ENCODE measurements around the gene STK40. TPM values are rescaled to one million over a fixed set of nuclear protein-coding genes. Genes with fewer than 3 reads are reported as not detected.

Gene STK40, protein sequence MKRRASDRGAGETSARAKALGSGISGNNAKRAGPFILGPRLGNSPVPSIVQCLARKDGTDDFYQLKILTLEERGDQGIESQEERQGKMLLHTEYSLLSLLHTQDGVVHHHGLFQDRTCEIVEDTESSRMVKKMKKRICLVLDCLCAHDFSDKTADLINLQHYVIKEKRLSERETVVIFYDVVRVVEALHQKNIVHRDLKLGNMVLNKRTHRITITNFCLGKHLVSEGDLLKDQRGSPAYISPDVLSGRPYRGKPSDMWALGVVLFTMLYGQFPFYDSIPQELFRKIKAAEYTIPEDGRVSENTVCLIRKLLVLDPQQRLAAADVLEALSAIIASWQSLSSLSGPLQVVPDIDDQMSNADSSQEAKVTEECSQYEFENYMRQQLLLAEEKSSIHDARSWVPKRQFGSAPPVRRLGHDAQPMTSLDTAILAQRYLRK
- total RNA-seq, result 17.4 and 34.5 TPM in 2 replicates

DNA sequence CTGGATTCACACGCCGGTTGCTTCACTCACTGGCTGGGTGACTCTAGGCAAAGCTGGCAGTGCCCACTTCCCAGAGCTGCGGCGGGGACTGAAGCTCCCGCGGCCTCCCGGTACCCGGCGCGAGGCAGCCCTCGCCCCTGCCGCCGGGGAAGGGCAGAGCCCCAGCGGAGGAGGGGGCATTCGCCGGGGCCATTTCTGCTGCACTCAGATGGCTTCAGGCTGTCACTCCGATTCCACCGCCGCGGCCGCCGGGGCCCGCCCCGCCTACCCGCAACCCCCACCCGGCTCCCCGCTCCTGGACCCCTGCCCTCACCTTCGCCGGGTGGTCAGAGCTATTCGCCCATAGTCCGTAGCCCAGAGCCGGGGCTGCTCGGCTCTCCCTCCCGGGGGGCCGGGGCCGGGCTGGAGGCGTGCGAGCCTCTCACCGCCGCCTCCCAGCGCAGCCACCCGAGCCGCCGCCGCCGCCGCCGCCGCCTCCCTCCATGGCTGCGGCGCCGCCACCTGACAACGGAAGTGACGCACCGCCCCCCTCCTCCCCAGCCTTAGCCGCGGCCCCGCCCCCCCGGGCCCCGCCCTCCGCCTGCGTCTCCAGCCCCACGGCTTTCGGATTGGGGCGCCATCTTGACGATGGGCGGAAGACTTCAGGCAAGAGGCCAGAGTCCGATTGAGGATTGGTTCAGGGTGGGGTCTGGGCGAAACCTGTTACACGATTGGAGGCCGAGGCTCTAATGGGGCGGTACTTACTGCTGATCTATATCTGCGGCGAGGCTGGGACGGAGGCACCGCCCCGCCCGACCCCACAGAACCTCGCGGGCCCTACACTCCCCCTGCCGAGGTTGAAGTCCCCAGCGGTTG lies at the start of gene STK40:
Gene STK40, minus strand, starts transcription at position 515 of the 855 bp plus-strand sequence. CDS start 24,592 bp downstream, outside the sequence.
- DNase-seq (ENCODE audit: low read depth), result peak; percentile 97

DNA sequence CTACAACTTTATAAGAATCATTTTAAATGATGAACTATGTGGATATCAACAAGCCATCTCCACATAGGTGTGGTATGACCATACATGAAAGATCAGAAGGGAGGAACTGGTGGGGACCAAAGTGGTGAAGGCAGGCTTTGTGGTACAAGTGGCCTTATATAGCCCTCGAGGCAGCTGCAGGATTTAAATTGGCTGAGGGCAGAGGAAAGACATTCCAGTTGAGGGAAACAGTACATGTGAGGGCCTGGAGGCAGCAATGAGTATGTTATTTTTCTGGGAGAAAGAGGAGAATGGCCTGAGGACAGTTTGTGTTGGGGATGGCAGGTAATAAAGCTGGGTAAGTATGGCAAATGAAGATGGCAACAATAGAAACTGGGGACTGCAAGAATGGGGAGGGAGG lies 47.4 kb upstream of the STK40 start:
- peak; percentile 26 for DNase-seq (ENCODE audit: low read depth)

DNA sequence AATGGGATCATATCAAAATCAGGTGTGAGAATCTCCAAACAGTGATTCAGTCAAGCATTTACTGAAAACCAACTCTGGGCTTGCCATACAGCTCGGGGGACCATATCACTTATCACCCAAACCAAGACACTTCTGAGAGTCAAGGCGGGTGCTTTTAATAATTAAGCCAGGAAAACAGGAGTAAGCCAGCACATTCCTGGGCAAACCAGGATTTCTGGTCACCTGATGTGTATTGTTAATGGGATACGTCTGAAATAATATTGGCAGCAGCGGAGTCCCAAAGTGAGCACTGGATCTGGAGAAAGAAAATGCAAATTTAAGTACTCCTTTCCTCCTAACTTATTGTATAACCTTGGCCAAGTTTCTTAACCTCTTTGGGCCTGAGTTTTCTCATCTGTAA lies 46.9 kb upstream of the STK40 start:
- DNase-seq (ENCODE audit: low read depth), result peak; percentile 85

DNA sequence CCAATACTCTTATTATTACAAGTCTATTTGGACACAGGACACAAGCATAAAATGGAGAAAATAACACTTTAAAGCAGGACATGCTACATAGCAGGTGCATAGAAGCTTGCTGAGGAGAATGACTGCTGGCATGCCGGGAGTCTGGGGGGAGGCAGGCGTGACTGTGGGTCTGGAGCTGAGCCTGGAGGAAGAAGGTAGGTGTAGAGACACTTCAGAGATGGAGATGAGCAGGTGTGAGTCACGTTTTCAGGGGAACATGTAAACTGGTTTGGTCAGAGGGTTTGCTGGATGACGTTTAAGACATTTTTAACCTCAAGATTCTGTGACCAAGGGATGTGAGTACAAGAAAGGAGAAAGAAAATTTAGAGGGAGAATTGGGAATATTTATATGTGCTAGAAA lies 40.1 kb upstream of the STK40 start:
- no peak for DNase-seq (ENCODE audit: low read depth)

DNA sequence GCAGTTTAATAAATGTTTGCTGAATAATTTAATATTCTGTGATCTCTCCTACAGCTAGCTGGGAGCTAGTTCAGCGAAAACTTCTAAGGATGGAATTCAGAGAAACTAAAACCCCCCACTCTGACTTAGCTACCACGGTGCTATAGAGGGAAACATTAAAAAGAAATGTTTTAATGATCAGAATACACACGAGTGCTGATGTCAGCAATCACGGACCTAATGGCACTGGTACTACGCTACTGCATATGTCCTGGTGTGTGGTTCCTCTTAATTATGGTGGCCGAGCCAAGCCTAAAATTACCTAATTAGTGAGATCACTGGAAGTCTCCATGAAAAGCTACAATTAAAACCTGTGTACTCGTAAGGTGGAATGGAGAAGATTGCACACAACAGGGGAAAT lies 35.9 kb upstream of the STK40 start:
- DNase-seq (ENCODE audit: low read depth), result no peak

DNA sequence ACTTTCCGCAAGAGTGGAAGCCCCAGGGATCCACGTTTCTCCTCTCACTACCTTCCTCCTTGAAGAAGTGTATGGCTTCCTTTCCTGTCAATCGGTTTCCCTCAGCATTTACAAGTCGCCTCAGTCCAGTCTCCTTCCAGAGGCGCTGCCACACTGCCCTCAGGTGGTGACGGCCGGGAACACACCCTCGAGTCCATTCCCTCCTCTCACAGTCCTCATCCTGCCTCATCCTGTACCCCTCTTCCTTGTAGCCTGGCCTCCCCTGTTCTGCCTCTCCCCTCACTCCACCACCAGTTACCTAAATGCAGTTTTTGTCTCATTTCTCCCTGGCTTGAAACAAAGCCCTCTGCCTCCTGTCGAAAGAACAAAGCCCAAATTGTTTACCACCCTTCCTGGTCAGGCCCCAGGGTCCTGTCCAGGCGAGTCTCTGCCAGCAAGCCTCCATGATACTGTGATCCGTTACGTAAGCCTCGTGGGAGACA lies 35.2 kb upstream of the STK40 start:
- peak; percentile 72 for DNase-seq (ENCODE audit: low read depth)

DNA sequence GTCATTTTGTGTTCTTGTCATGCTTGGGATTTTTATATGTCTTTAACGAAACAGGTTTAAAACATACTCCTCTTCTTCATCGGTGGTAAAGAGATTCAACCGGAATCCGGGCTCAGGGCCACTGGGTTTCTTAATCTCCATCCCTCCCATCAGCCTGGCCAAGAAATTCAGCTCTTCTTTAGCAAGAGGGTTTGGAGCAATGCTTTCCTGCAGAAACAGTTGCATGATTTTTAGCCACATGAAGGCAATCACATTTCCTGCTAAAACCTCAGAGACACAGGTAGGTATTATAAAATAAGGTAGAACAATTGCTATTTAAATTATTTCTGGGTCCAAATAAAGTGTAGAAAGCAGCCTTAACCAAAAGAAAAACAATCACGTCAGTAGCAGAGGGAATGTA lies 34.7 kb upstream of the STK40 start:
- no peak for DNase-seq (ENCODE audit: low read depth)

DNA sequence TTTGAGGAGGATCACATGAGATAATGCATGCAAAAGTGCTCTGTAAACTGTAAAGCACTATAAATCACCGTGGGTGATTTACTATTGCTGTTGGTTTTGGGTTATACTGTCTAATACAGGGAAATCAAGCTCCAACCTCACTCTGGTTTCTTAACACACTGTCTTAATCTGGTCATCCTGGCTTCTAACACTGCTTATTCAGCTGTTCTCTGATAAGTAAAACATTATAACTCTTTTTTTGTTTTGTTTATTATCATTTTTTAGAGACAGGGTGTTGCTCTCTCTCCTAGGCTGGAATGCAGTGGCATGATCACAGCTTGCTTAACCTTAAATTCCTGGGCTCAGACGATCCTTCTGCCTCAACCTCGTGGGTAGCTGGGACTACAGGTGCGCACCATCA lies 33.8 kb upstream of the STK40 start:
- DNase-seq (ENCODE audit: low read depth), result no peak

DNA sequence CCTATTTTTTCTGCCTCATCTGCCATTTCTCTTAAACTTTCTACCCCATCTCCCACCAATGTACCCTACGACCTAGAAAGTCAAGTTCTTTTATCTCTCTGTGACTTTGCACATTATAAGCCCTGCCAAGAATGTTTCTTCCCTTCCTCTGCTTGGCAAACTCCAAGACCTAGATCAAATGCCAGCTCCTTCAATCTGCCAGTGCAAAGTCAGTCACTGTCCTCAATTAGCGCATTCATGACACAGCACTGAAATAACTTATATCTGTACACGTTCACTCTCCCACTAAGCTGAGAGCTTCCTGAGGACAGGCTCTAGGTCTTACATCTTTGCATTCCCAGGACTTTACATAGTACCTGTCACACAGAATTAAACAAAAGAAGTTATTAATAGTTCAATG lies 33.4 kb upstream of the STK40 start:
- no peak for DNase-seq (ENCODE audit: low read depth)

DNA sequence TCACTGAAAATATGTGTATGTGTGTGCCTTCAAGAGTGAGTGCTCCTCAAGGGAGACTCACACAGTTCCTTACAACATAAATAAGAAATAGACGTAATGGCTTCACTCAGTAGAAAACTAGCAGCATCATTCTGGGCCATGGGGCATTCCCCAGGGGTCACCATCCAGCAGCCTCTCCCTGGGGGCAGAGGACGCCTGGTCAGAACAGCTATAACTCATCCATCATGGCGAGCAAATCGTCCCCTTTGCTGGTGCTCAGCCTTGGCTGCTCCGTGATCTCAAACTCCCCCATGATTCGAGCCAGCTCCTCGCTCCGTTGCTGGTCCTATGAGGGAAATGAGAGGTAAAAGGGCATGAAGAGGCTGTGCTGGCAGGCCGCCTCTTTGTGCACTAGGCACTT lies 32.2 kb upstream of the STK40 start:
- DNase-seq (ENCODE audit: low read depth), result no peak

DNA sequence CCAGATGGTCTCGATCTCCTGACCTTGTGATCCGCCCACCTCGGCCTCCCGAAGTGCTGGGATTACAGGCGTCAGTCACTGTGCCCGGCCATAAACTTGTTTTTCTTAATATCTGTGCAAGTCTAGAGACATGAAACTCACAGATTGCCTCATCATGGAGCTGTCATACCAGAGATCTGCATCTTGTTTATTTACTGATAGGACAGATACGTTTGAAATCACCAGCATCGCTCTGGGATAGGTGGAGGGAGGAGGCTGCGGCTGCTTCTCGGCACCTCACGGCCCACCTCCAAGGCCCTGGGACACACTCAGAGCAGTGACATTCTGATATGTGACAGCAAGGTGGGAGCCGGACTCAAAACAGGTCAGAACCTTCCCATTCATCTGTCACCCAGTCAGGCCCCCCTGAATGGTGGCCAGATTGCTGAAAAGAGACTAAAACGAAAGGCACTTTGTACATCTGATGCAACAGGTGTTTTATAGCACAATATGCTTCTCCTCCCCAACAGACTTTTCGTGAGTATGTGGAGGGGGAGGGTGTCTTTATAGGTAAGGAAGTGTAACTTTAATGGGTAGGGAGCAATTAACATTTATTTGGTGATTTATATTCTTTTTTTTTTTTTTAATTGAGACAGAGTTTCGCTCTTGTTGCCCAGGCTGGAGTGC lies 30.1 kb upstream of the STK40 start:
- no peak for DNase-seq (ENCODE audit: low read depth)

DNA sequence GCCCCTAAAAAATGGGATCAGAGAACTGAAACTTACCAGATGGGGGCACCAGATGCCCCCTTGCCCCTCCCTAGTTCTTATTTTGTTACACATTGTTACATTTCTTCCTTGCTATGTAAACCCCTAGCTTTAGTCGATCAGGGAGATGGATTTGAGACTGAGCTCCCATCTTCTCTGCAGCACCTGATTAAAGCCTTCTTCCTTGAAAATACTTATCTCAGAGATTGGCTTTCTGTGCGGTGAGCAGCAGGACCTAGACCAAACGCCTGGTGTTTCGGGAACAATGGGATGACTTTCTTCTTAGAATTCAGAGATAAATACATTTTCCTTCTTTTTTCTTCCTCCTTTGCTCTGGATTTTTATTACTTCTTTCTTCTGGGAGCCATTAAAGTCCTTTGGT lies 28.7 kb upstream of the STK40 start:
- no peak for DNase-seq (ENCODE audit: low read depth)

DNA sequence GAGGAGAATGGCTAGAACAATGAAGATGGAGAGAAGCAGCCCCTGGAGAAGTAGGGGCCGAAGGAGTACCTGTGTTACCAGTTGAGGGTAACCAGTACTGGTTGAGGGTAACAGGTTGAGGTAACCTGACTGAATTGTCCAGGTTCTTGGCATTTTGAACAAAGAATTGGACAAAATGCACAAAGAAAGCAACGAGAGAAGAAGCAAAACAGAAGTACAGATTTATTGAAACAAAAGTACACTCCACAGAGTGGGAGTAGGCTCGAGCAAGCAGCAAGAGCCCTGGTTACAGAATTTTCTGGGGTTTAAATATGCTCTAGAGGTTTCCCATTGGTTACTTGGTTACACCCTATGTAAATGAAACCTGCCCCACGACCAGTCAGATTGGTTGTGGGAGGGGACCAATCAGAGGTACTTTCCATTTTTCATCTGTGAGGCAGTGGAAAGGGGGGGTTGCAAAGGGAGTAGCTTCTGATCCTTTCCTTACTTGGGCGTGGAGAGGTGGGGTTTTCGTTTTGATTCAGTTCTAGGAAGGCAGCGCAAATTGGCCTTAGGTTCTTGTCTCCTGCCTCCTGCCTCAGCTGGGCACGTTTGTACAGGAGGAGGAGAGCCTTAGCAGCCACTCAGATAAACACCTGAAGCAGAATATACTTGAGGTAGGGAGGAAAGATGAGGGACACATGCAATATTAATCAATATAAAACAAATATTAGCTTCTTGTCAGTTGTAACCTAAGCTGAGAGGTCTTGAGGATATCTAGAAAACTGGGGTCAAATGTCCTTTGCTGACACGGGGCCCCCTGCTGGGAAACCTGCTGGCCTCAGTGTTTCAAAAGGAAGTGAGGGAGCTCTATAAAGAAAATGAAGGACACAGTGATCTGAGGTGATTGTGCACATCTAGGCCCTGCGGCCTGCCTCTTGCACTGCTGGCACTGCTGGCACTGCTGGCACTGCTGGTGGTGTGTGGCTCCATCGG lies 26.2 kb upstream of the STK40 start:
- peak; percentile 26 for DNase-seq (ENCODE audit: low read depth)

DNA sequence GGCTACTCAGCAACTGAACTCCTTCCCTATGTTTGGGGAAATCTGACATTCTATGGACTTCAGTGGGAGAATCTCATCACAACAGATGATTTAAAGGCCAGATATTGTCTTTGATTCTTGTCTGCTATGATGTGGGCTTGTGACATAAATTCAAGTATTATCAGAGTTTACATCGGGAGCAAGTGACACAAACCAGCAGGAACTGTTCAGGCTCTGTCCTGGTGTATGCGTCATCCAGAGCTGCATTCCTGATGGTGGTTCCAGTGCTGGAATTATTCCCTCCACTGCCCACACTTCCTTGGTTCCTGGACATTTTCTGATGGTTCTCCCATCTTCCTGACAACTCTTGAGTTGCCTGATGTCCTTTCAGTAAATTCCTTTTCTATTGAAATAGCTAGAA lies 22.8 kb upstream of the STK40 start:
- peak; percentile 58 for DNase-seq (ENCODE audit: low read depth)

DNA sequence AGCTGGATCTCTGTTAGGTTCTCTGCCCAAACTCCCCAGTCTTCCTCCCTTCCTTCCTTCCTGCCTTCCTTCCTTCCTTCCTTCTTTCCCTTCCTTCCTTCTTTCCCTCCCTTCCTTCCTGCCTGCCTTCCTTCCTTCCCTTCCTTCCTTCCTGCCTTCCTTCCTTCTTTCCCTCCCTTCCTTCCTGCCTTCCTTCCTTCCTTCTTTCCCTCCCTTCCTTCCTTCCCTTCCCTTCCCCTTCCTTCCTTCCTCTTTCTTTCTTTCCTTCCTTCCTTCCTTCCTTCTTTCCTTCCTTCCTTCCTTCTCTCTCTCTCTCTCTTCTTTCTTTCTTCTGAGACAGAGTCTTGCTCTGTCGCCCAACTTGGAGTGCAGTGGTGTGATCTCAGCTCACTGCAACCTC lies 20.7 kb upstream of the STK40 start:
- no peak for DNase-seq (ENCODE audit: low read depth)

DNA sequence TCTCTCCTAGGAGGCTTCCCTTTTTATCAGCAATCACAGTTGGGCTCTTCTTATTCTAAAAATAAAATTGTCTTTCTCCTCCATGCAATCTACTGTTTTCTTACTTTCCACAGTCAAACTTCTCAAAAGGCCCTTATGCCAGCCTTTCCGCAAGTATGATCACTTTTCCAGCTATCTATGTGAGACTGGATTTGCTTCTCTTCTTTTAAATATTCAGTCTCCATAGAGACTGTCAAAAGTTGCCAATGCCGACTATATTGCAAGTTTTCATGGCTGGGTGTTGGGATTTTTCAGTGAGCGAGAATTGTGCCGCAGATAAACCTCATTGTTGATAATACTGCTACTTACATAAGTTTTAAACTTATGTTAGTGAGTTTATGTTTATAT lies 16.8 kb upstream of the STK40 start:
- no peak for DNase-seq (ENCODE audit: low read depth)

DNA sequence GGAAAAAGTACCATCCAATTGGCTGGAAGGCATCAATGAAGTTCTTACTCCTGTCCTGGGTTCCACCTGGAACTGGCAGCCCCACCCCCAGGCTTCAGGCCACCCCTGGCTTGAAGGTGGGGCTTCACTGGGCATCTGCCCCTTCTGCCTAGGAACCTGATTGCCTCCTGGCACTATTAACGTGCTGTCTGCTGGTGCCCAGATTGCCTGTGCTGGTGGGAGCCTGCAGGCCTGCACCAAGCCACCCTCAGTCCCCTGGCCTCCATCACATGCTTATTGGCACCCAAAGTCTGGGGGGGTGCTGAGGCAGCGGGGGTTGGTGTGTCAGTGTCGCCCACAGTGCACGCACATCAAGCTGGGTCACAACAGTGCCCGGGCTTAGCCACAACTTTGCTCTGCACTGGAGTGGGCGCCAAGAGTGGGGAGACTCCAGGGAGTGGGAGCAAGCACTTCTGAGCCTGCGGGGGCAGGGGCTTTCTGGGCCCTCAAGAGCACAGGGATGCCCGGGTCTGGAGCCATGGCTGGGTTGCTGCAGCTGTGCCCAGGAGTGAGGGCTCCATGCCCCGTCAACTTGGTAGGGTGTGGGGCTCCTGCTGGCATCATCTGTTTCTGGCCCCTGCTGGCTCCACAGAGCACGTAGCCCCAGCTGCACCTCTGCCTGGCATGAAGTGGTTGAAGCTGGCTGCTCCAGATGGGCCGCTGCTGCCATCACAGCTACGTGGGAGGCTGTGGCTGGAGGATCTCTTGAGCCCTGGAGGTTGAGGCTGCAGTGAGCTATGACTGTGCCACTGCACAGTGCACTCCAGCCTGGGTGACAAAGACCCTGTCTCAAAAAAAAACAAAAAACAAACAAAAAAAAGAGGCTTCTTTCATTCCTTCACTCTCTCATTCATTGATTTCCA lies 16.1 kb upstream of the STK40 start:
- no peak for DNase-seq (ENCODE audit: low read depth)

DNA sequence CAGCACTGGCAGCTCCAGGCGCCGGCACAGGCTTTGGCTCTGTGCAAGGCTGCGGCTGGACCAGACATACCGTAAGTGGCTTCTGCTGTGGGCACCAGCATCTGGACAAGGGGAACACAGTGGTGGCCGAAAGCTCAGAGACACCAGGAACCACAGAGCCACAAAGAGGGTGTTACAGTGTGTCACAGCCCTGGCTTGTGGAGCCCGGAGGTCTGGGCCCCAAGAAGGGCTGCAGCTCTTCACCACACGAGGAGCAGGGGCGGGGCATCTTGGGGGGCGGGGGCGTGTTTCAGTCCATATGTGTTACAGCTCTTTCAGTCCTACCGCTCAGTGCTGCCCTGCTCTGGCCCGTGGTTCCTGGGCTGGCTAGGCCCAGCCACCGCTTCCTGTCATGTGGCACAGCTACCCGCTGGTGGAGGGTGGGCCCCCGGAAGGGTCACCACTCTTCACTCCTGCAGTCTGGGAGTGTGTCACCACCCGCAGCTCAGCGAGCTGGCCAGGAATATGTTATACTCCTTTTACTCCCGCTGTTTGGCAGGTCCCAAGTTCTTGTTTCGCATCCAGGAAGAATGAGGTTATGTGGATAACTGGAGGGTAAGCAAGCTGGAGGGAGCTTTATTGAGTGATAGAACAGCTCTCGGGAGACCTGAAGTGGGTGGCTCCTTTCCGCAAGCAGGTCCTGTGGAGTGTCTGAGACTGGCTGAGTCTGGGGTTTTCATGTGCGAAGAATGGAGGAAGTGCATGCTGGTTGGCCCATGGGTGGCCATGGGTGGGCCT lies 15.3 kb upstream of the STK40 start:
- DNase-seq (ENCODE audit: low read depth), result no peak

DNA sequence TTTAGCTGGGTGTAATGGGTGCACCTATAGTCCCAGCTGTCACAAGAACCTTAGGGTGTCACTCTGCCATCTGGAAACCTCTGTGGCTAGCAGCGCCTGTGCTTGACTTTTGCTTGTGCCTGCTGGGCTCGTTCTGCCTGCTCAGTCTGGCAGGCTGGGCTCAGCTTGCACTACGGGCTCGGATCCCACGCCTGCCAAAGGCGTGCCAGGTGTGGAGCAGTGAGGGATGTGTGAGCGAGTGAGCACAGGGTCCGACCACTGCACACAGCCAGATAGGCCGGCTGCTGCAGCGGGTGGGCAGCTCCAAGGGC lies 14.7 kb upstream of the STK40 start:
- no peak for DNase-seq (ENCODE audit: low read depth)
